Caco-2 (cell line): ENCODE measurements around the gene SNAI1. TPM values are rescaled to one million over a fixed set of nuclear protein-coding genes. Genes with fewer than 3 reads are reported as not detected.
A peak's percentile ranks its signal among the peaks of the same experiment; 100 is the strongest.

Experiments used
- BruUV-seq: library from RNA; stranded (reverse); fragments of 400-500 nt; replicated peaks from 2 replicates; lab custom pipeline; 2021; lab: Mats Ljungman, UMichigan
- CTCF ChIA-PET: fragments of 300-600 bp; sonication (Branson Sonifier 250); formaldehyde crosslinking; loops from one replicate; lab custom pipeline; 2022; ENCODE audit warnings: antibody characterized with exemption; lab: Charles Lee
- POLR2A ChIA-PET: fragments of 300-600 bp; sonication (Branson Sonifier 250); formaldehyde crosslinking; loops from one replicate; lab custom pipeline; 2022; ENCODE audit warnings: antibody characterized with exemption; lab: Charles Lee
- DNase-seq, 2 experiments: peaks; one replicate each; pipeline versions ENCODE4 v3.0.0 to v3.0.0-alpha.2; 2020 to 2022
- H3K27me3 ChIP-seq: replicated peaks from 2 replicates; pipeline ENCODE4 v1.6.0; 2011; ENCODE audit warnings: low read length; ENCODE audit not compliant: control insufficient read depth, insufficient read depth
- H3K36me3 ChIP-seq: 2 replicates; pipeline ENCODE4 v1.5.1; 2011; ENCODE audit warnings: low read length; ENCODE audit not compliant: control insufficient read depth, insufficient read depth
- H3K4me1 ChIP-seq: fragments of 250-450 bp; sonication (Bioruptor Pico); 2 replicates; pipeline ENCODE4 v1.5.1; 2020; ENCODE audit warnings: mild to moderate bottlenecking
- H3K4me3 ChIP-seq: 2 replicates; pipeline ENCODE4 v1.5.1; 2011; ENCODE audit warnings: low read depth, mild to moderate bottlenecking, control low read depth, low read length
- H3K9me3 ChIP-seq: fragments of 250-450 bp; sonication (Bioruptor Pico); 2 replicates; pipeline ENCODE4 v1.5.1; 2020; ENCODE audit warnings: mild to moderate bottlenecking, moderate library complexity
- H3K27ac Mint-ChIP-seq: one replicate; pipeline ENCODE4 v1.8.0; 2022; ENCODE audit warnings: mixed read lengths; ENCODE audit not compliant: unreplicated experiment
- H3K27me3 Mint-ChIP-seq: one replicate; pipeline ENCODE4 v1.8.0; 2022; ENCODE audit warnings: mixed read lengths; ENCODE audit not compliant: insufficient read depth, unreplicated experiment
- H3K36me3 Mint-ChIP-seq: one replicate; pipeline ENCODE4 v1.8.0; 2022; ENCODE audit warnings: mild to moderate bottlenecking, mixed read lengths; ENCODE audit not compliant: insufficient read depth, unreplicated experiment
- H3K4me1 Mint-ChIP-seq: one replicate; pipeline ENCODE4 v1.8.0; 2022; ENCODE audit warnings: low read depth, mixed read lengths; ENCODE audit not compliant: unreplicated experiment
- H3K4me3 Mint-ChIP-seq: one replicate; pipeline ENCODE4 v1.8.0; 2022; ENCODE audit warnings: mild to moderate bottlenecking, moderate library complexity, mixed read lengths; ENCODE audit not compliant: unreplicated experiment
- H3K9me3 Mint-ChIP-seq: one replicate; pipeline ENCODE4 v1.8.0; 2022; ENCODE audit warnings: mixed read lengths; ENCODE audit not compliant: unreplicated experiment
- intact Hi-C: fragments of 100-400 bp; cut with micrococcal nuclease; formaldehyde crosslinking; loops from one replicate; pipeline ENCODE4 v1.10.0; 2022; ENCODE audit not compliant: unreplicated experiment
- total RNA-seq: library from RNA; stranded (reverse); gene quantifications from 2 replicates; pipeline ENCODE4 v1.2.3, GENCODE V29; 2022
- TF ChIP-seq, protein P1 (sequence below), 2 experiments: fragments of 200-600 bp in 1 of 2; IDR thresholded peaks; 1 replicate in 1 of 2; 2 replicates in 1 of 2; pipeline versions ENCODE4 v1.5.1 to v1.8.0; 2011 to 2022; ENCODE audit warnings: antibody characterized with exemption in 1 of 2, control low read depth in 1 of 2, inconsistent platforms in 1 of 2, low read depth in 1 of 2, low read length in 1 of 2, mild to moderate bottlenecking in 1 of 2, moderate library complexity in 1 of 2; ENCODE audit not compliant: insufficient read depth in 1 of 2, severe bottlenecking in 1 of 2, unreplicated experiment in 1 of 2

The SNAI1 gene
- total RNA-seq, 1 experiment from 2014 or later, result 10.9 TPM

DNA sequence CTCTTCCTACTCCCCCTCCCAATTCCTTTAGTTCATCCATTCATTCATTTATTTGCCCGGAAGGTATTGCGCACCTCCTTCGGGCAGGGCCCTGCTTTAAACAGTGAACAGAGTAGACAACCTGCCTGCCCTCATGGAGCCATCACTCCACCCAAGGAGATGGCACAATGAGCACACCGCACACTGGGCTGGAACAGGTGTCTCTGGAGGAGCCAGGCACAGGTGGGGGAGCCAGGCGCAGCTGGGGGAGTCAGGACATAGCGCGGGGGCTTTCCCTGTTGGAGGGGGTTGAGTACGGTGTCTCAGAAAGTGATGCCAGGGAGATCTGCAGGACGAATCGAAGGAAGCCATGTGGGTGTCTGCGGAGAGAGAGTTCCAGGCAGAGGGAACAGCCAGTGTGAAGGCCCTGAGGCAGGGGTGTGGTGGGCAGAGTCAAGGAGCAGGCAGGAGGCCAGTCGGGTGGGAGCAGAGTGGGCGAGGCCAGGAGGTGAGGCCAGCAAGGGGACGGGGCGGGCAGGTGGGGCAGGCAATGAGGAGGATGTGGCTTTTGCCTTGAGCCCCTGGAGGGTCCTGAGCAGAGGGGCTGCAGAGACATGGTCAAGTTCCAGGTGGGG, 46.4 kb downstream of the SNAI1 start:
- ChIA-PET POLR2A (no interaction called here), CTCF (interaction anchor here (1.1 kb wide), 1 partner anchor 42 kb away, joined by 4 read pairs; no protein-coding TSS in a partner anchor)
- H3K9me3 Mint-ChIP-seq, result no peaks in the 10 kb centered on the region

DNA sequence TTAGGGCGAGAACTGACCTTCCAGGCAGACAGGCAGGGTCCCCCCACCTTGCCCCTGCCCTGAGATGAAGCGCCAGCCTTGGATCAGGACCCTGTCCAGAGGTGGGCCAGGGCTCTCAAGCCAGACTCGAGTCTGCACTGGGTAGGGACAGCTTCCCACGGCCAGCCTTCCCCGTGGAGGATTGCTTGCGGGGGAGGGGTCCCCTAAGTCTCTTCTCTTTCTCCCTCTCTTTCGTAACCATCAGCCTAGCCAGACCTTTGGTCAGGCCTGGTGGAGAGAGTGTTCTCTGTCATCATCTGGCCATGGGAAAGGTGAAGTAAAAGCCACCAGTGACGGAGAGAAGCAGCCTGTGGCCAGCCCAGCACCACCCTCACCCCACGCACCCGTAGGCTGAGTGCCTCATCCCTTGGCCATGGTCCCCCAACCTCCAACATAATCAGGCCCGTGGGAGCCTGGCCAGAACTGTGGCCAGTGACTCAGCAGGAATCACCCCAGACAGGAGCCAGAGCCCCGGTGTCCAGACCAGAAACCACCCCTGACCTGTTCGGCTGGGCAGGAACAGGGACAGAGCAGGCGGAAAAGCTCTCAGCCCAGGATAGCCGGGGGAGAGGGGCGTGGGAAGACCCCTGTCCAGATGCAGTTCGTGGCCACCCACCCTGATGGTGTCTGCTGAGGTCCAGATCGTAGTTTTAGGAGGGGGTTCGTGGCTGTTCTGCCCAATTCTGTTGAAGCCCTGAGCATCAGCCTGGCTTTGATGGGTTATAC, 47.1 kb downstream of the SNAI1 start:
- Mint-ChIP-seq H3K4me3 (no peak overlapping the region), H3K36me3 (no peaks in the 10 kb centered on the region), H3K9me3 (no peaks in the 10 kb centered on the region), H3K4me1 (peaks cover 41% of the 10 kb centered on the region), H3K27ac (peak overlapping the region; percentile 88), H3K27me3 (no peaks in the 10 kb centered on the region)
- TF ChIP-seq, protein P1, sequence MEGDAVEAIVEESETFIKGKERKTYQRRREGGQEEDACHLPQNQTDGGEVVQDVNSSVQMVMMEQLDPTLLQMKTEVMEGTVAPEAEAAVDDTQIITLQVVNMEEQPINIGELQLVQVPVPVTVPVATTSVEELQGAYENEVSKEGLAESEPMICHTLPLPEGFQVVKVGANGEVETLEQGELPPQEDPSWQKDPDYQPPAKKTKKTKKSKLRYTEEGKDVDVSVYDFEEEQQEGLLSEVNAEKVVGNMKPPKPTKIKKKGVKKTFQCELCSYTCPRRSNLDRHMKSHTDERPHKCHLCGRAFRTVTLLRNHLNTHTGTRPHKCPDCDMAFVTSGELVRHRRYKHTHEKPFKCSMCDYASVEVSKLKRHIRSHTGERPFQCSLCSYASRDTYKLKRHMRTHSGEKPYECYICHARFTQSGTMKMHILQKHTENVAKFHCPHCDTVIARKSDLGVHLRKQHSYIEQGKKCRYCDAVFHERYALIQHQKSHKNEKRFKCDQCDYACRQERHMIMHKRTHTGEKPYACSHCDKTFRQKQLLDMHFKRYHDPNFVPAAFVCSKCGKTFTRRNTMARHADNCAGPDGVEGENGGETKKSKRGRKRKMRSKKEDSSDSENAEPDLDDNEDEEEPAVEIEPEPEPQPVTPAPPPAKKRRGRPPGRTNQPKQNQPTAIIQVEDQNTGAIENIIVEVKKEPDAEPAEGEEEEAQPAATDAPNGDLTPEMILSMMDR (IDR thresholded peaks at IDR 0.05; ENCODE audit: insufficient read depth in 1 of 2, low read depth in 1 of 2, low read length in 1 of 2, severe bottlenecking in 1 of 2, unreplicated experiment in 1 of 2), result no peak
- Histone ChIP-seq H3K4me1 (peaks cover 52% of the 10 kb centered on the region), H3K4me3 (no peak overlapping the region), H3K9me3 (no peaks in the 10 kb centered on the region), H3K27me3 (no peaks in the 10 kb centered on the region), H3K36me3 (no peaks in the 10 kb centered on the region)
- DNase-seq, result peak; percentile 87 to 91
- TSS peak; percentile 44 for BruUV-seq
- intact Hi-C loops, result loop anchor here (1.0 kb wide), 1 partner anchor 14 kb away; no protein-coding TSS in a partner anchor
- CTCF ChIA-PET, result interaction anchor here (1.5 kb wide), 1 partner anchor 17 kb away, joined by 3 read pairs; no protein-coding TSS in a partner anchor
- POLR2A ChIA-PET, result no interaction called here

More for the DNA sequence above, 46.4 kb downstream of the SNAI1 start:
- Histone ChIP-seq H3K4me3 (no peak overlapping the region), H3K9me3 (no peaks in the 10 kb centered on the region), H3K4me1 (peaks cover 46% of the 10 kb centered on the region), H3K27me3 (no peaks in the 10 kb centered on the region), H3K36me3 (no peaks in the 10 kb centered on the region)
- peak overlapping the region; percentile 88 for H3K27ac Mint-ChIP-seq
- DNase-seq, result no peak
- peaks cover 35% of the 10 kb centered on the region for H3K4me1 Mint-ChIP-seq
- no peak overlapping the region for H3K4me3 Mint-ChIP-seq
- intact Hi-C loops, result loop anchor here (1.0 kb wide), 1 partner anchor 13 kb away; no protein-coding TSS in a partner anchor
- TF ChIP-seq, protein P1 (IDR thresholded peaks at IDR 0.05; ENCODE audit: insufficient read depth in 1 of 2, low read depth in 1 of 2, low read length in 1 of 2, severe bottlenecking in 1 of 2, unreplicated experiment in 1 of 2), result no peak
- H3K27me3 Mint-ChIP-seq, result no peaks in the 10 kb centered on the region
- H3K36me3 Mint-ChIP-seq, result no peaks in the 10 kb centered on the region
- BruUV-seq, result no TSS peak

DNA sequence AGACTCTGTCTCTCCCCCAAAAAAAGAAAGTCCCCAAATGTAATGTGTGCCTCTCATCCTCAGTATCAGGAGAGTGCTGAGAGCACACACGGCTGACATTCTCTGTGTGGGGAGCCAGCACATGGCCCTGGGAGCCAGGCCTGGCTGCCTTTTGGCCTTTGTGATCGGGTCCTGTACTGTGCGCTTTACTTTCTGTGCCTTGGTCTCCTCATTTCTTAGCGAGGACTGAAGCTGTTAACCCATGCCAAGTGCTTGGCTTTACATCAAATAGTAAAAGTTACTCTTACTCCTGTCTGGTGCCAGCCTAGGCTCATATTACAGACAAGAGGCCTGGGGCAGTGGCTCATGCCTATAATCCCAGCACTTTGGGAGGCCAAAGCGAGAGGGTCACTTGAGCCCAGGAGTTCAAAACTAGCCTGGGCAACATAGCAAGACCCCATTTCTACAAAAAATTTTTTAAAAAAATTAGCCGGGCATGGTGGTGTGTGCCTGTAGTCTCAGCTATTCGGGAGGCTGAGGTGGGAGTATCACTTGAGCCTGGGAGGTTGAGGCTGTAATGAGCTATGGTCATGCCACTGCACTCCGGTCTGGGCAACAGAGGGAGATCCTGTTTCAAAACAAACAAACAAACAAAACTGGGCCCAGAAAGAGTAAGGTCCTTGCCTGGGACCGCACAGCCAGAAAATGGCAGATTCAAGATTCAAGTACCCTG, 50.3 kb downstream of the SNAI1 start:
- no peak overlapping the region for H3K4me3 ChIP-seq
- TF ChIP-seq, protein P1 (IDR thresholded peaks at IDR 0.05; ENCODE audit: insufficient read depth in 1 of 2, low read depth in 1 of 2, low read length in 1 of 2, severe bottlenecking in 1 of 2, unreplicated experiment in 1 of 2), result no peak
- no peaks in the 10 kb centered on the region for H3K9me3 ChIP-seq
- DNase-seq, result no peak
- no peaks in the 10 kb centered on the region for H3K36me3 Mint-ChIP-seq
- intact Hi-C loops, result no loop called here
- POLR2A ChIA-PET, result no interaction called here
- H3K36me3 ChIP-seq, result no peaks in the 10 kb centered on the region
- CTCF ChIA-PET, result interaction anchor here (1.1 kb wide), 1 partner anchor 54 kb away, joined by 5 read pairs; no protein-coding TSS in a partner anchor
- no peaks in the 10 kb centered on the region for H3K27me3 ChIP-seq
- no TSS peak for BruUV-seq
- peaks cover 50% of the 10 kb centered on the region for H3K4me1 Mint-ChIP-seq
- H3K9me3 Mint-ChIP-seq, result no peaks in the 10 kb centered on the region
- H3K4me1 ChIP-seq, result peaks cover 68% of the 10 kb centered on the region
- no peak overlapping the region for H3K4me3 Mint-ChIP-seq
- H3K27ac Mint-ChIP-seq, result peak overlapping the region; percentile 92
- H3K27me3 Mint-ChIP-seq, result no peaks in the 10 kb centered on the region
